AG09319 (cell line): Measurements from ENCODE around the gene CNPPD1.

Experiments used
- DNase-seq: peaks from one replicate; pipeline ENCODE4 v3.0.0-alpha.2; 2010; ENCODE audit warnings: low read depth; ENCODE audit errors: extremely low read depth
- TF ChIP-seq, protein P1 (sequence below): IDR thresholded peaks from 2 replicates; pipeline ENCODE4 v1.5.1; 2011; ENCODE audit warnings: low read depth, mild to moderate bottlenecking, inconsistent platforms, low read length, moderate library complexity

The CNPPD1 gene

DNA sequence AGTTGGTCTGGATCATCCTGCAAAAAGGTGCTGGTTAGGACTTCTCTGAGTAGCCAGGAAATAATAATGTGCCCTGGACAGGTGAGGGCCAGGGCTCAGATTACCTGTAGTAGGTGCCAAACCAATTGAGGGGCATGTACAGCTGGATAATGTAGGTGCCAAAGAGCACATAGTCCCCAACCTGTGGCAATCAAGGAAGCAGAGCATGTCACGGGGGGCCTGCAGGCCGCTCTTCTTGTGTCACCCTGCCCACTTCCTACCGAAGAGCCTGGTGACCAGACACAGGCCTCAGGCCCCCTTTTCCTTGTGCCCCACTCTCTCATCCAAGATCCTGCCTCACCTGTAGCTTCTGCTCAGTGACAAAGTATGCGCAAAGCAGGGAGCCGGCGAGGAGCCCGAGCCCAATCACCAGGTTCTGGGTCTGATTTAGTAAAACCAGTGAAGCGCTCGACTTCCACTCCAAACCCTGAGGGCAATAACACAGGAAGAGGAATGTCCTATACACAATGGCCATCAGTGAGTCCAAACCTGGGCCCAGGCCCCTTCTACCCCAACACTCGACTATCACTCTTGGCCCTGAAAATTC, 36.9 kb upstream of the CNPPD1 start:
- DNase-seq, result no peak
- TF ChIP-seq, protein P1, sequence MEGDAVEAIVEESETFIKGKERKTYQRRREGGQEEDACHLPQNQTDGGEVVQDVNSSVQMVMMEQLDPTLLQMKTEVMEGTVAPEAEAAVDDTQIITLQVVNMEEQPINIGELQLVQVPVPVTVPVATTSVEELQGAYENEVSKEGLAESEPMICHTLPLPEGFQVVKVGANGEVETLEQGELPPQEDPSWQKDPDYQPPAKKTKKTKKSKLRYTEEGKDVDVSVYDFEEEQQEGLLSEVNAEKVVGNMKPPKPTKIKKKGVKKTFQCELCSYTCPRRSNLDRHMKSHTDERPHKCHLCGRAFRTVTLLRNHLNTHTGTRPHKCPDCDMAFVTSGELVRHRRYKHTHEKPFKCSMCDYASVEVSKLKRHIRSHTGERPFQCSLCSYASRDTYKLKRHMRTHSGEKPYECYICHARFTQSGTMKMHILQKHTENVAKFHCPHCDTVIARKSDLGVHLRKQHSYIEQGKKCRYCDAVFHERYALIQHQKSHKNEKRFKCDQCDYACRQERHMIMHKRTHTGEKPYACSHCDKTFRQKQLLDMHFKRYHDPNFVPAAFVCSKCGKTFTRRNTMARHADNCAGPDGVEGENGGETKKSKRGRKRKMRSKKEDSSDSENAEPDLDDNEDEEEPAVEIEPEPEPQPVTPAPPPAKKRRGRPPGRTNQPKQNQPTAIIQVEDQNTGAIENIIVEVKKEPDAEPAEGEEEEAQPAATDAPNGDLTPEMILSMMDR, result no peak

DNA sequence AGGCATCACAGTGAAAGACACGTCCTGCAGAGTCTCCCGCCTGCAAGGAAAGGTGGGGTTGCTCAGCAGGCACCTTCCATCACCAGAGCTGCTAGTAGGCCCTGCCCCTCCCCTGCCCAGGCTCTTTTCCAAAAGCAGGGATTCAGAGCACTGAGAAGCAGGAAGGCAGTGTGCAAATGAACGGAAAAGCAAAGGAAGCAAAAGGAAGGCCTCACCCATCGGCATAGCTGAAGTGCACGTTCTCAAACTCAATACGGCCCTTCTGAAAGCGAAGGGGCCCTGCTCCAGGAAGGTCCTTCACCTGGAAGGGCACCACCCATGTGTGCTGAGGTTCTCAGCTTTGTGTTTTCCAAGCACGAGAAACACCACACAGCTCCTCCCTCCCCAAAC, 36.3 kb upstream of the CNPPD1 start:
- TF ChIP-seq, protein P1, result no peak
- DNase-seq, result no peak

DNA sequence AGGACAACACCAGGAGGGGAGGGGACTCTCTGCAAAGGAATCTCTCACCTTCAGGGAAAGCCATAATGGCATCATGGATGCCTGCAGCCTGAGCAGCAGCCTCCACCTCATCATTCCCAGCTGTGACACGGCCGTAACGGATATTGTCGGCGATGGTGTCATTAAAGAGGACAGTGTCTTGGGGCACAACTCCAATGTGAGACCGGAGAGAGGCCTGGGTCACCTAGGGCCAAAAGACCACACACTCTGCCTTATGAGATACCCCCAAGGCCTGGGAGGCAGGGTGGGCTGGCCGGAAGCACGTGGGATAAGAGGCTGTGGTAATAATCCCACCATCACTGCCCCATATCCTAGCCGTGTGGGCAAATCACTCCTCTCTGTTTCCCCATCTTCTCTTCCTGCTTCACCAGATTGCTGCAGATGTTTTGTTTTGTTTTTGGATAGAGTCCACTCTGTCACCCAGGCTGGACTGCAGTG, 34.2 kb upstream of the CNPPD1 start:
- TF ChIP-seq, protein P1, result no peak
- DNase-seq, result no peak

DNA sequence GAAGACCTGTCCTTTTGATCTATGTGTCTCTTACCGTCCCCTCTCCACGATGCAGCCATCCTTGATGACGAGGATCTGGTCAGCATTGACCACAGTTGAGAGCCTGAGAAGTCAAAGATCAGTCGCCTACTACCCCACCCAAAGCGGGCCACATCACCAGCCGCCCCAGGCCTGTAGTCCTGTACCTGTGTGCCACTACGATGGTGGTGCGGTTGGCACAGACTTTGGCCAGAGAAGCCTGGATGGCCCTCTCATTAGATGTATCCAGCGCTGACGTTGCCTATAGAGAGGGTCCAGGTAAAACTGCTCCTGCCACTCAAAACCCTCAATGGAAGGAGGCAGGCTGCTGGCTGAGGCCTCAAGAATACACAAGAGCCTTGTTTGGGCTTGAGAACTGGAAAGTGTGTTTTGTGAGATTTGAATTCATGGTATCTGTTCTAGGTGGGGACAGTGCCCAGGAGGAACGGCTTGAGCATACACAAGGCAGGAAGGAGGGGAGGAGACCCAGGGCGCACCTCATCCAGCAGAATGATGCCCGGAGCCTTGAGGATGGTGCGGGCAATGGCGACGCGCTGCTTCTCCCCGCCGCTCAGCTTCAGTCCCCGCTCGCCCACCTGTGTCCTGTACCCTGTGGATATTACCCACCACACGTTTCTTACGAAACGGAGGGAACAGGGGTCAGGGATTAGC, 33.6 kb upstream of the CNPPD1 start:
- TF ChIP-seq, protein P1, result no peak
- DNase-seq, result no peak

DNA sequence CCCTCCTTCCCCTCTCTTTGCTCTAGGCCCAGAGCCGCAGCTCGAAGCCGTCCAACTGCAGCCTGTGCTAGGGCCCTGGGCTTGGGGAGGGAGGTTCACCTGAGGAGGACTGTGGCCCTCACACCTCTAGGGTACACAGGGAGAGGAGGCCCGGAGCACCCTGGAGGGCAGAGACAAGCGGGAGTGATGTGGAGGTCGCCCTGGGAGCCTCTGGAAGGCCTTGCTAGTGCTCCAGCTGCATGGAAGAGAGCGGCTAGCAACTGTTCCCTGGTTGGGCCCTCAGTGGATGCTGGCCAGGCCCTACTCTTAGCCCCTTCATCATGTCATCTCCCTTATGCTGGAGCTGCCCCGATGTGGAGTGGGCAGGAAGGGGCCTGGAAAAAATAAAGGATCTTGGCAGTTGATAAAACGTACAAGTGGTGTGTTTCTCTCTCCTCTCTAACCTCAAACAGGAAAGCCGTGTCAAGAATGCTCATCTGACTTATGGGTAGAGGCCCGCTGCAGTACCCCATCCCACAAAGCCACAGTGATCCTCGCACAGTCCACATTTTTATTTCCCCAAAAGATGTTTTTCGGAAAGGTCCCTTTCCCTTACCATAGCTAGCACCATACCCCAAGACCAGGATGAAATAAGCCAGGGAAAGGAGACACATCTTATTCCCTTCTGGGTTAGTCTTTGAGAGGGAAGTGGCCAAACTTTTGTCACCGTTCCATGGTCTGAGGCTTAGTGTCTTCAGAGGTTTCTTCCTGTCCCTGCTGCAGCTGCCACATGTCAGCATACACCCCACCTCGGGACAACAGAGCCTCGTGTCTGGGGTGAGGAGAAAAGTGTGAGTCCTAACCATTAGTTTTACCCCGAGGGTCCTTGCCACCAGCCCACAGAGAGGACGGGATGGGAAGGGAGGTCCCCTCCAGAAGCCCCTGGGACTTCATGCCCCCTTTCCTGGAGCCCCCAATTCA, 32.8 kb upstream of the CNPPD1 start:
- DNase-seq, result no peak
- TF ChIP-seq, protein P1, result no peak

DNA sequence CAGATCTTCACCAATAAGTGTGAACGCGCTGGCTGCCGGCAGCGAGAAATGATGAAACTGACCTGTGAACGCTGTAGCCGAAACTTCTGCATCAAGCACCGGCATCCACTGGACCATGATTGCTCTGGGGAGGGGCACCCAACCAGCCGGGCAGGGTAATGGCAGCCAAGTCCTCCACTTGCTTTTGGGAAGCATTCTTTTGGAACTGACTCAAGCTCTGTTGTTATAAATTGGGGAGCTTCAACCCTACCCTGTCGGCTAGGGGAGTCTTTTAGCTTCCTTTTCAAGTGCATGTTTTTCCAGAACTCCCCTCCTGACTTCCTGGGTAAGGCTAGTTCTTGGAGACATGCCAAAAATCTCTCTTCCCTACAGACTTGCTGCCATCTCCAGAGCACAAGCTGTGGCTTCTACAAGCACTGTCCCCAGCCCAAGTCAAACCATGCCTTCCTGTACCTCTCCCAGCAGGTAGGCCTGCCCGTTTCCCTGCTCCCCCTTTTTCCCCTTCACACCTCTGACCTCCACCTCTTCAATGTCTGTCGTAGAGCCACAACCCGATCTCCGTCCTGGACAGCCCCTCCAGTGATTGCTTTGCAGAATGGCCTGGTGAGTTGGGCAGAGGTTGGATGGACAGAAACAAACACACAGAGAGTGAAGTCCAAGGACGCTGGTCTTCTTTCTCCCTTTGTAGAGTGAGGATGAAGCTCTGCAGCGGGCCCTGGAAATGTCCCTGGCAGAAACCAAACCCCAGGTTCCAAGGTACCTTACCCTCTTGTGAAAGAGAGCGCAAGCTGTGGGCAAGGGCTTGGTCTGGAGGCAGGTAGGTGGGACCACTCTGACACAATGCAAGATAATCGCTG, 31.4 kb upstream of the CNPPD1 start:
- DNase-seq, result no peak
- TF ChIP-seq, protein P1, result no peak
